Dermis blood vessel endothelial cell (primary cell): ENCODE data around the gene INKA1. TPM values are rescaled to one million over a fixed set of nuclear protein-coding genes. Genes with fewer than 3 reads are reported as not detected.
"Not testable (repeated sequence)": the region's sequence is repeated elsewhere in the genome, so short reads cannot be mapped to it uniquely, and the experiment has no call there.

ENCODE experiments used
- DNase-seq: peaks from one replicate; pipeline ENCODE4 v3.0.0; 2010
- total RNA-seq: library from RNA; depleted of rRNA; stranded (reverse); fragments of >200 nt; gene quantifications from 2 replicates; pipeline ENCODE4 v1.2.3, GENCODE V29; 2014

Gene INKA1
- 14.0 and 28.8 TPM in 2 replicates for total RNA-seq

DNA sequence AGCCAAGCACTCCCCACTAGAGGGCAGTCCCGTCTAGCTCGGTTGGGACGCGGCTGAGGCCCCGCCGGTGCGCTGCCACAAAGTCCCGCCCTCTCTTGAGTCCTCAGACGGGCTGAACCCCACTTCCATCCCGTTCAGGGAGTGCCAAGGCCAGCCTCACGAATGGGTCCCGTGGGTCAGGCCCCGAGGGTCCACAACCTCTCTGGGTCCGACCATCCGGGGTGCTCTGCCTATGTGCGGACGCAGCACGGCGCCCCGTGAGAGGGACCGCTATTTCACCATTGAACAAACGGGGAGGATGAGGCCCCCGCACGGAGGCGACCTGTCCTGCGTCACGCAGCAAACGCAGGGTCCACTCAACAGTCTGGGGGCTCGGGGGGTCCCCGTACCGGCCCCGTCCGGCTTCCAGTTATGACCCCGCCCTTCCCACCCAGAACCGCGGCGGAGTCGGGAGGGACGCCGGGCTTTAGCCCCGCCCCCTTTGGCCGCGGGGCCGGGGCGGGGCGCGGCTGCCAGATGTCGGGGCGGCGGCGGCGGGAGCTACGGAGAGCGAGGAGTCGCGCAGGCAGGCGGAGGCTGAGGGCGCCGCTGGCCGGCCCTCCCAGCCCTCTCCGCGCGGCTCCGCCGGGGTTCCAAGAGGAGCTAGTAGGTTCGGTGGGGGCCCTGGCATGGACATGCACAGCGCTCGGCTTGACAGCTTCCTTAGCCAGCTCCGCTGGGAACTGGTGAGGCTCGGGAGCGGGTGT lies at the start of gene INKA1:
INKA1 (plus strand) TSS at position 543 of the 746 bp plus-strand sequence; CDS start at position 675, 132 bp downstream.
- DNase-seq, result peak; percentile 94

DNA sequence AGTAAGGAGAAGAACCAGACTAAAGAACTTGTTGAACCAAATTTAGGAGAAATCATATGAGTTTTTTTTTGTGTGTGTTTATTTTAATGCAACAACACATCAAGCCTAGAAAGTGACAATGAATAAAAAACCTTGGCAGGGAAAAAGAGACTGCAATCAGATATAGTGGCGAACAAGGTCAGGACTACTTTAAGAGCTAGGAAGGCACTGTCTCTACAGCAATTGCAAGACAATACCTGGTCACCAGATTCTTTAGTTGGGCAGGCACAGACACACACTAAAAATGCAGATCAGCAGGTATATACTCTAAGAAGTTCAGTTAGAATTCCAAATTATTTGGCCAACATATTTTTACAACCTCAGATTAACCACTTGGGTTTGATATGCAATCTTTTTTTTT lies 48.5 kb upstream of the INKA1 start:
- DNase-seq, result no peak

DNA sequence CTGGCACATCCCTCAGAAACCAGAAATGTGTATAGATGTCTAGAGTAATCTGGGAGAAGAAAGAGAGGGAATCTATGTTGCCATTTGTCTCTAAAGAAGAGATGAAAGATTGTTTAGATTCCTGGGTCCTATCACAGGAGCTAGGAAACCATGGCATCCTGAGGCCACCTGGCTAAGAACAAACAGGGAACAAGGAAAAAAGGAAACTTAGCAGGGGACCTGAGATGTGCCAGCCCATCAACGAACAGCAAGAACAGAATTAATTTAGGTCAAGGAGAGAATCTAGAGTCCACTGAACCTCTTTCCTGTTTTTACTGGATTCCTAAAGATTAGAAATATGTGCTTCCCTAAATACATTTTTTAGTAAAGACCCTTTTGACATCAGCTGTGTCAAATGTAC lies 47.0 kb upstream of the INKA1 start:
- DNase-seq, result no peak

DNA sequence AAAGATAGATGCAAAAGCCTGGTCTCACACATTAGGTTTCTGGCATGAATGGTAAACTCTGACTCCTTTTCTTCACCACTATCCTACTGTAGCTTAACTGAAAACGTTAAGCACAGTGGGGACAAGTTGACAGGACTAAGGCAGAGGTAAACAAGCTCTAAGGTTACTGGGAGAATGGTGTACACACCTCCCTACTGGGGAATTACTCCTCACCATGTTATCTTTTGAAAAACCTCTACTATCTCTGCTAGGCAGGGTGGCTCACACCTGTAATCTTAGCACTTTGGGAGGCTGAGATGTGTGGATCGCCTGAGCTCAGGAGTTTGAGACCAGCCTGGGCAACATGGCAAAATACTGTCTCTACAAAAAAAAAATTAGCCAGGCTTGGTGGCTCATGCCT lies 45.9 kb upstream of the INKA1 start:
- no peak for DNase-seq

DNA sequence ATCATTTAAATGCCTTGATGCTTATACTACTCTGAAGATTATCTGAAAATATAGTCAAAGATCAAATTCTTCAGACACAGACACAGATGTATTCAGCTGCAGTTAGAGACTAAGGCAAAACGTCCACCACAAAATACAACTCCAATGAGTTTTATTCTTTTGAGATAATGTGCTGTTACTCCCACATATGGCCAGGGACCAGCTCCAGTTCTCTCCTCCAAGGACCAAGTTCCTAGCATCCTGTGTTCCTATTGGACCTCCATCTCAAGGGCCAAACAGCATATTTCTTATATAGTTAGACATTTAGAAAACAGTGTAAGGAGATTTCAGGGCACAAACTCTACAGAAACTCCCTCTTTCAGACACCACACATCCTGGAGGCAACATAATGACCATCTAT lies 43.8 kb upstream of the INKA1 start:
- DNase-seq, result no peak

DNA sequence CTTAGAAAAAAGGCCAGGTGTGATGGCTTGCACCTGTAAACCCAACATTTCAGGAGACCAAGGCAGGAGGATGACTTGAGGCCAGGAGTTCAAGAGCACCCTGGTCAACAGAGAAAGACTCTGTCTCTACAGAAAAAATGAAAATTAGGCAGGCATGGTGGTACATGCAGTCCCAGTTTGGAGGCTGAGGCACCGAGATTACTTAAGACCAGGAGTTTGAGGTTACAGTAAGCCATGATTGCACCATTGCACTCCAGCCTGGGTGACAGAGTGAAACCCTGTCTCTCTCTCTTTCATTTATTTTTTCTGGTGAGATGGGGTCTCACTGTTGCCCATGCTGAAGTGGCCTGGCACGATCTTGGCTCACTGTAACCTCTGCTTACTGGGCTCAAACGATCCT lies 41.4 kb upstream of the INKA1 start:
- no peak for DNase-seq

DNA sequence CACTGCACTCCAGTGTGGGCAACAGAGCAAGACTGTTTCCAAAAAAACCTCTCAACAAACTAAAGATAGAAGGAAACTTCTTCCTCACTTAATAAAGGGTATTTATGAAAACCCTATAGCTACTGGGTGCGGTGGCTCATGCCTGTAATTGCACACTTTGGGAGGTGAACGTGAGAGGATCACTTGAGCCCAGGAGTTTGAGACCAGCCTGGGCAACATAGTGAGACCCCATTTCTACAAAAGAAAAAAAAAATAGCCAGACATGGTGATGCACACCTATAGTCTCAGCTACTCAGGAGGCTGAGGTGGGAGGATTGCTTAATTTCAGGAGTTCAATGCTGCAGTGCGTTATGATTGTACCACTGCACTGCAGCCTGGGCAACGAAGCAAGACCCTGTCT lies 39.1 kb upstream of the INKA1 start:
- DNase-seq, result no peak

DNA sequence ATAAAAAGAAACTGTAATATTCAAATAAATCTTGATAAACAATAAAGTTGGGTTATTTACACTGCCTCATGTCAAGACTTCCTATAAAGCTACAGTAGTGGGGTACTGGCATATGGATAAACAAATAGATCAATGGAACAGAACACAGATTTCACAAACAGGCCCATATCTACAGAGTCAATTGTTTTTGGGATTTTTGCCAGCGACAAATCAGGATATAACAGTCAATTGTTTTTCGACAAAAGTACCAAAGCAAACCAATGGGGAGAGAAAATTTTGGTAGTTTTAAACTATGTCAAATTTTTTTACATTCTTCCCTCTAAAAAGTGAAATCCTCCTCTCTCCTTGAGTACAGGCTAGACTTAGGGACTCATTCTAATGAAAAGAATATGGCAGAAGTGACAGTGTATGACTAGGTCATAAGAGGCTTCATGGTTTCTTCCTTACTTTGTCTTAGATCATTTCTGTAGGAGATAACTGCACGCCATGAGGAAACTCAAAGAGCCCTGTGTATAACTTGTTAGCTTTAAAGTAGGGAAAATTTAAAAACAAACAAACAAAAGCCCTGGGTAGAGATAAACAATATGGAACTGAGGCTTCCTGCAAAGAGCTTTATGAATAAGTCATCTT lies 33.7 kb upstream of the INKA1 start:
- no peak for DNase-seq

DNA sequence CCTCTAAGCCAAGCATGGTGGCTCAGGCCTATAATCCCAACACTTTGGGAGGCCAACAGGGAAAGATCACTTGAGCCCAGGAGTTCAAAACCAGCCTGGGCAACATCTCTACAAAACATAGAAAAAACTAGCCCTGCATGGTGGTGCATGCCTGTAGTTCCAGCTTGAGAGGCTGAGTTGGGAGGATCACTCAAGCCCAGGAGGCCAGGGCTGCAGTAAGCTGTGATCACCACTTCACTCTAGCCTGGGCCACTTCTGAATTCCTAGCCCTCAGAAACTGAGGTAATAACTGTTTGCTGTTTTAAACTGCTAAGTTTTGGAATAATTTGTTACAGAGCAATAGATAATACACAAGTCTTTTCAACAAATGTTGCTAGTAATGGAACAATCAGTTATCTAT lies 33.1 kb upstream of the INKA1 start:
- no peak for DNase-seq

DNA sequence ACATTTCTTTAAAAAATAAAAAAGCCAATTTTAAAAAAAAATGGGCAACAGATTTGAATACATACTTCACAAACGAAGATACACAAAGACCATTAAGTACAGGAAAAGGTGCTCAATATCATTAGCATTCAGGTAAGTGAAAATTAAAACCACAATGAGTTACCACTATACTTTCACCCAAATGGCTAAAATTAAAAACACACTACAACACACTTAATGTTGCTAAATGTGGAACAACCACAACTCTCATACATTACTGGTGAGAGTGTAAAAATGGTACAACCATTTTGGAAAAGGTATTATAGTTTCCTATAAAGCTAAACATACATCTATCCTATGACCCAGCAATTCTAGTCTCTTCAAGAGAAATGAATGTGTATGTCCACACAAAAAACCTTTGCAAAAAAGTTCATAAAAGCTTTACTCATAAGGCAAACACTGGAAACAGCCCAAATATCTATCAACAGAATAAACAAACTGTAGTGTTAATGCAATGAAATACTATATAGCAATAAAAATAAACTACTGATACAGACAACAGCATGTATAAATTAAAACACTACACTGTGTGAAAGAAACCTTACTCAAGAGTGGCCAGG lies 31.6 kb upstream of the INKA1 start:
- DNase-seq, result no peak

DNA sequence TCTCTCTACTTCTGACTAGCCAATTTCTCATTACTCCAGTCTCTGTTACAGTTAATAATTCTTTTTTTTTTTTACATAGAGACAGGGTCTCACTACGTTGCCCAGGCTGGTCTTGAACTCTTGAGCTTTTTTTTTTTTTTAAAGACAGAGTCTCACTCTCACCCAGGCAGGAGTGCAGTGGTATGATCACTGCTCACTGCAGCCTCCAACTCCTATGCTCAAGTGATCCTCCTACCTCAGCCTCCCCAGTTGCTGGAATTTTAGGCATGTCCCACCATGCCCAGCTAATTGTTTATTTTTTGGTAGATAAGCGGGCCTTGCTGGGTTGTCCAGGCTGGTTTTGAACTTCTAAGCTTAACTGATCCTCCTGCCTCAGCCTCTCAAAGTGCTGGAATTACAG lies 30.4 kb upstream of the INKA1 start:
- DNase-seq, result no peak

DNA sequence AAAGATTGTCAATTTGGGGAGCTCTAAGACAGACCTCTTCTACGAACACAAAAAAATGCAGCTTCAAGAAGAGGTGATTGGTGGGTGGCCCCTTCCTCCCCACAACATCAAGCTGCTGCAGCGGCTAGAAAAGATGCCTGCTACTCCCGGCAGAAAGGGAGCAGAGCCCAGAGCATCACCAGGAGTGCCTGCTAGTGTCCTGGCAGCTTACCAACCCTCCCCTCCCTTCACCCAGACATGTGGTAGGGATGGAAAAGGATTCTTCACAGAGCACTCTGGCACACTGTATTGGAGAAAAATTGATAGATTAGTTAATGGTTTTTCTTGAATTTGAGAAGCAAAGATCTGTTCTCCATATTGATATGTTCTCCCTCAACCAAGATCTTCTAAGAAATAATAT lies 27.5 kb upstream of the INKA1 start:
- DNase-seq, result no peak

DNA sequence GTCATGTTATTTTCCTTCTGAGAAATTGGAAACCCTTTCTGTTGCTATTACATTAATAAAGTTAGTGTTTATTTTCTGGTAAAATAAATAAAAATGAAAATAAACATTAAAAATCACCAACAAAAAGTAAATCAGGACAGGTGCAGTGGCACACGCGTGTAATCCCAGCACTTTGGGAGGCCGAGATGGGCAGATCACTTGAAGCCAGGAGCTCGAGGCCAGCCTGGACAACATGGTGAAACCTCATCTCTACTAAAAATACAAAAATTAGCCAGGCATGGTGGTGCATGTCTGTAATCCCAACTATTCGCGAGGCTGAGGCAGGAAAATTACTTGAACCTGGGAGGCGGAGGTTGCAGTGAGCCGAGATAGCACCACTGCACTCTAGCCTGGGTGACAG lies 27.0 kb upstream of the INKA1 start:
- DNase-seq, result not testable (repeated sequence)

DNA sequence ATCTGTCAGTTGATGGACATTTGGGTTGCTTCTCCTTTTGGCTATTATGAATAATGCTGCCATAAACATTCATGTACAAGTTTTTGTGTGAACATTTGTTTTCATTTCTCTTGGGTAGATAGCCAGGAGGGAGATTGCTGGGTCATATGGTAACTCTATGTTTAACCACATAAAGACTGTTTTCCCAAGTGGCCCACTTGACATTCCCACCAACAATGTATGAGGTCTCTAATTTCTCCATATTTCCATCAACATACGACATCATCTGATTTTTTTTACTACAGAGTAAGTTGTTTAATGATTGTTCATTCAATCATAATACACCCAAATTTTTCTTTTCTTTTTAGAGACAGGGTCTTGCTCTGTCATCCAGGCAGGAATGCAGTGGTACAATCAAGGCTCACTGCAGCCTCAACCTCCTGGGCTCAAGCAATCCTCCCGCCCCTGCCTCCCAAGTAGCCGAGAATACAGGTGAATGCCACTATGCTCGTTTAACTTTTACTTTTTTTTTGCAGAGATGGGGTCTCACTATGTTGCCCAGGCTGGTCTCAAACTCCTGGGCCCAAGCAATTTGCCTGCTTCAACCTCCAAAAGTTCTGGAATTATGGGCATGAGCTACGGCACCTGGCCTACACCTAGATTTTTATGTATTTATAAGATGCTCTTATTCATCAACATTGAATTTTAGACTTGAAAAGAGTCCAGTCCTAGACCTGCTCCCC lies 23.5 kb upstream of the INKA1 start:
- DNase-seq, result no peak

DNA sequence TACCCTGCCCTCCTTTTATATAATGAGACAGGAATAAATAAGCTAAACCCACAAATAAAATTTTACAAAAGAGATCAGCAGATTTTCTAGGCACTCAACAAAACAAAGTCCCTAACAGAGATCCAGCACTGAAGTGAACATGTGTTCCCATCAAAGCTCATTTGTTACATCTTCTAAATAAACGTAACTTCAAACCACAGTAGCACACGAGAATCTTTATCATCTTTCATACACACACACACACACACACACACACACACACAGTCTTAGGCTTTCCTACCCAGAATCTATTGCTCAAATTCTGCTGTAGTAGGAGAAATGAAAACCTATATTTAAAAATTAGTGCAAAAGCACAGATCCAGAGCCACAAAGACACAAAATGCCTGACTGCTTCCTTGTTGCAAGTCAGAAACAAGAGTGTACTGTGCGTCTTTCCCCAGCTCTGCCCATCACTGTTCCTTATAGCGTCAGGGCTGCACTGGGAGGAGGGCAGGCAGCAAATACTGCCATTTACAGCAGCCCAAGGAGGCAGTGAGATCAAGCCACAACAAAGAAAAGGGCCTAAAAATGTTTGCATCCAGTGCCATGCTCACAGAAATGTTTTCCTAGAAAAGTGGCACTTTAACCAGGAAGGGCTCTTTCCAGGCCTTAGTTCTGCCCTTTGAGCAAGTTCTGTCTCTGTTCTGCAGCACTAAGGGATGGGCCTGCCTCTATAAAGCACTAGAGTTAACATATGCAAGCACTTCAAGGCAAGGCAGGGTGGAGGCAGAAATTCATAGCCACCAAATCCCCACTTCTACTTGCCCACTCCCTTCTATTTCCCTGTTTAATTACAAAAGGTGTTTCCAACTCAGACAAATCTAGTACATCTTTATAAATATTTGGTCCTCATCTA lies 22.7 kb upstream of the INKA1 start:
- no peak for DNase-seq

DNA sequence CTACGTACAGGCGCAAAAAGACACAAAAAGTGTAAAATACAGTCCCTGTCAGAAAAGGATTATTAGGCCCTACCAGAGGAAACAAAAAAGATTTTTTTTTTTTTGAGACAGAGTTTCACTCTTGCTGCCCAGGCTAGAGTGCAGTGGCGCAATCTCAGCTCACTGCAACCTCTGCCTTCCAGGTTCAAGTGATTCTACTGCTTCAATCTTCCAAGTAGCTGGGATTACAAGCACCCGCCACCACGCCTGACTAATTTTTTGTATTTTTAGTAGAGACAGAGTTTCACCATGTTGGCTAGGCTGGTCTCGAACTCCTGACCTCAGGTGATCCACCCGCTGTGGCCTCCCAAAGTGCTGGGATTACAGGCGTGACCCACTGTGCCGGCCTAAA lies 22.1 kb upstream of the INKA1 start:
- not testable (repeated sequence) for DNase-seq

DNA sequence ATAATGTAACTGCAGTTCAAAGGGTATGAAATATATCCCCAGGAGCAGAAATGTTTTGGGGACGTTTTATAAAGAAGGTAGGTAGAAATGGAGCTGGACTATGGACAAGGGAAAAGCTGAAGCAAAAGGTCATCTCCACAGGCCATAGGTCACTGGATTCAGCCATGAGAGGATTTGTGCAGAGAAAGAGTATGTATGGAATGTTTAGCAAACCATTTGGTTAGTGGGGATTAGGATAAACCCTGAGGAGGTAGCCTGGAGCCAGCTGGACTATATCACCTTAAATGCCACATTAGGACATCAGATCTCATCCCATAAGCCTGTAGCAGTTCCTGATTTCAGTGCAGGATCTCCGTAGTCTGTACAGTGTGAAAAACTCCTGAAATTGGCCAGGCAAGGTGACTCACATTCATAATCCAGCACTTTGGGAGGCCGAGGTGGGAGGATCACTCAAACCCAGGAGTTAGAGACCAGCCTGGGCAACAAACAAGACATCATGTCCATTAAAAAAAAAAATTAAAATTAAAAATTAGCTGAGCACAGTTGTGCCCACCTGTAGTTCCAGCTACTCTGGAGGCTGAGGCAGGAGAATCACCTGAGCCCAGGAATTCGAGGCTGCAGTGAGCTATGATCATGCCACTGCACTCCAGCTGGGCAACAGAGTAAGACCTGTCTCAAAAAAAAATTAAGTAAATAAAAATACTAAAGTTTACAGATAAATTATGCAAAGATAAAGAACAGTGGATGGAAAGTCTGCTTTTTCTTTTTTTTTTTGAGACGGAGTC lies 21.5 kb upstream of the INKA1 start:
- no peak for DNase-seq

DNA sequence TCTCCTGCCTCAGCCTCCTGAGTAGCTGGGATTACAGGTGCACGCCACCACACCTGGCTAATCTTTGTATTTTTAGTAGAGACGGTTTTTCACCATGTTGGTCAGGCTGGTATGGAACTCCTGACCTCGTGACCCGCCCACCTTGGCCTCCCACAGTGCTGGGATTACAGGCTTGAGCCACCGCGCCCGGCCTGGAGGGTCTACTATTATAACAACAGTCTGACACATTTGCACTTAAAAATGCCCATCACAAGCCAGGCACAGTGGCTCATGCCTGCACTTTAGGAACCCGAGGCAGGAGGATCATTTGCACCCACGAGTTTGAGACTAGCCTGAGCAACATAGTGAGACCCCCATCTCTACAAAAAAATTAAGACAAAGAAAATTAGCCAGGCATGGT lies 20.8 kb upstream of the INKA1 start:
- DNase-seq, result not testable (repeated sequence)

DNA sequence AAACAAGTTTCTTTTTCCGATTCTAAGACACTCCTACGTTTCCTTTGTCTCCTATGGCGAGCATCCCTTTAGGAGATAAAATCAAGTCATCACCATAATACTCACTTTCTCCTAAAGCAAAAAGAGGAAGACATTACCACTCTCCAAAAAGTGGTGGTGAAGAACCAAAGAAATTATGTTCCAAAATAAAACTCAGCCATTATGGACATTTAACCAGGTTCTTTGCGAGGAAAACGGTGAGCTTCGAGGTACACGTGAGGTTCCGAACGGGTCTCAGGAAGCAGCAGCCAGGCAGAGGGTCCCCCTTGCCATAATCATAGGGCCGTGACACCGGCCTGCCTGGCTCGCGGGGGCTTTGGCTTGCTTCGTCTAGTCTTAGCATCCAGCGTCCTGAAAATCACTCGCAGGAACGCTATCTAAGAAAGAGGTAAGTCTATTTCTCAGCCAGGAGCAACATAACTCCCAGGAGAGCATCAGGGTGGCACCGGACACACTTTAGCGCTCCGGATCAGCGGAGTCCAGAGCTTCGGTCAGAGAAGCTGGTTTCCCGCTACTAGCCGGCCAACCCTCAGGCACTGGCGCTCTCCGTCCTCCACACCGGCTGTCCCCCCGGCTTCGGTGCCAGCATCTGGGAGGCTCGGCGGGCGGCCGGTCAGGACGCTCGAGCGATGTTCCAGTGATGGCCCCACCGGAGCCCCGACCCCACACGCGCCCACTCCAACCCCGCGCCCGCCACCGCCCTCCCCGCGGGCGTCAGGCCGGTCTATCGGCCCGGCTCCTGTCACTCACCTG lies 17.3 kb upstream of the INKA1 start:
- DNase-seq, result peak; percentile 57

DNA sequence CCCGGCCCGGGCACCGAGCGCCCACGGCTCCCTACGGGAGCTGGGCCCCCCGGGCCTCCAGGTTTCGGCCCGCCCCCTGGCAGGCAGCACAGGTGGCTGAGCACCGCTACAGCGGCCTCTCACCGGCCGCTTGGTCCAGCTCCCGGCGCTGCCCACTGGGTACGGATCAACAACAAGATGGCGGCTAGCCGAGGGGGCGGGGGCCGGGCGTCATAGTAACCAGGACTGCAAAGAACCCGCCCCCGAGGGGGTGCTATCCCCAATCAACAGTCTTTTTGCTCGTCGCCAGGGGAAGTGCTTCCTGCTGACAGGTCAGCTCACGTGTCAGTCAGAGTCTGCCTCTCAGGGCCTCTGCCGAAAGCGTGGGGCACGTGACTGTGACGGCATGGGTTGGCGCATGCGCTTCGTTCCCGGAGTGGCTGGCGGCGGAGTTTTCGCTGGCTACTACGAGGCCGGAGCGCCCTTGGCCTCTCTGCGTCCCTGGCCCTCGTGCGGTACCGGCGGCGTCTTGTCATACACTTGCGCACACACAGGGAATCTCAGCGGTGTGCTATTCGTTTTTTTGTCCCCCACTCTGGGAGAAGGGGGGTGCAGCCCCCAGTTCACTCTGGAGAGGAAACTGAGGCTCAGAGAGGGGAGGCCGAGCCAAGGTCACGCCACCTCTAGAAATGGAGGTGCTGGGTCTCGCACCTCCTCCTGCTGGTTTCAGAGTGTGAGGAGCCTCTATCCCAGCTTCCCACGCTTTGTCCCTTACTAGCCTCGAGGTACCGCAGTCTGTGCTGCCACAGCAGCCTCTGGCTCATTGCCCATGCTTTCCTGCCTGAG lies 16.5 kb upstream of the INKA1 start, which contains the start of gene IP6K1:
IP6K1 (minus strand) TSS at position 186 of the 825 bp plus-strand sequence. CDS start 38,502 bp downstream, outside the sequence.
- peak; percentile 100 for DNase-seq
